NCI-H128 (cell line): ENCODE measurements around the gene EPHA4.

Experiments used
- DNase-seq: peaks from one replicate; lab custom pipeline; 2025; ENCODE audit not compliant: unreplicated experiment; lab: John Stamatoyannopoulos, UW

The EPHA4 gene

DNA sequence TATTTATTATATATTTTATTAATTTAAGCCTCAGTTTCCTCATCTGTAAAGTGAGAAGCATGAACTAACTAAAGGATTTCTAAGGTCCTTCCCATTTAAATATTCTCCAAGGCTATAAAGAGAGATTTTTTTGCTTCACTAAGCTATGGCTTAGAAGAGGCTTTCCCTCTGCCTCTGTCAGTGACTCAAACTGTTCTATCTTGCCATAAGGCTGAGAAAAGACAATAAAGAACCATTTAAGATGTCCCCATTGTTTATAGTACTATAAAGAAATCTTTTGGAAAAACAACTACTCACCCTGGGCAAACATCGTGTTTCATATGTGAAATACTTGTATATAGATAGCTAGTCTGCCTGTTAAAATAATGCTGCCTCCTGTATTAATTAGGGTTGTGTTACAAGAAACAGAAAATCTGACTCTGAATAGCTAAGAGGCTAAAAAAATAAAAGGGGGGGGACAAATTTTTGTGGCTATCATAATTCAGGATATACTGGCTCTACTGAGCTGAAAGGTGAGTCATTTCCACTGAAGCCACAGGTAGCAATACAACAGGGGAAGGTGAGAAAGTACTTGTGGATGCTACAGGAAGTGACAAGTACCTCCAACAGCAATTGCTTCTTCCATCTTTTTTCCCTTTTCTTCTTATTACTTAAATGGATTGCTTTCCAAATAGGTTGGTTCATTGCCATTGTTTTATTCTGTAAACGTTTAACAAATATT lies 25.4 kb downstream of the EPHA4 start:
- no peak for DNase-seq

DNA sequence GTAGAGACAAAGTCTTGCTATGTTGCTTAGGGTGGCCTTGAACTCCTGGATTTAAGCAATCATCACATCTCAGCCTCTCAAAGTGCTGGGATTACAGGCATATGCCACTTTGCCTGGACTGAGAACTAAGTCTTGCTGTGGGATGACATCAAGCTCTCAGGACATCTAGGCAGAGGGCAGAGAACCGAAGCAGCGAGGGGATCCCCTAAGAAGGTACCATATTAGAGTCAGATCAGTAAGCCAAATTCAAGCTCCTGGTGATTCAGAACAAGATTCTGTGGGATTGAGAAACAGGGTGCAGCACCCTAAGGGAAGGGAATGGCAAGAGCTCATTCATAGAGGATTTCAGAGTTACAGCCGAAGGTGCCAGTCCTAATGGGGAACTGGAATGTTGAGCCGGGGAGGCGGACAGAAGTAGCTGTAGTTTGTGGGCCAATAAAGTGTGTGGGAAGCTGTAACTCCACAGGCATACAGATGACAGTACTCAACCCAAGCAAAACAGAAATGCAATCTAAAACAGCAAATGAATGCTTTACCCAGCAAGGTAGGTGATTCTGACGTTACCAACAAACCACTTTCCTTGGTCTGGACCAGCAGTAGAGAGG lies 30.9 kb downstream of the EPHA4 start:
- DNase-seq, result no peak

DNA sequence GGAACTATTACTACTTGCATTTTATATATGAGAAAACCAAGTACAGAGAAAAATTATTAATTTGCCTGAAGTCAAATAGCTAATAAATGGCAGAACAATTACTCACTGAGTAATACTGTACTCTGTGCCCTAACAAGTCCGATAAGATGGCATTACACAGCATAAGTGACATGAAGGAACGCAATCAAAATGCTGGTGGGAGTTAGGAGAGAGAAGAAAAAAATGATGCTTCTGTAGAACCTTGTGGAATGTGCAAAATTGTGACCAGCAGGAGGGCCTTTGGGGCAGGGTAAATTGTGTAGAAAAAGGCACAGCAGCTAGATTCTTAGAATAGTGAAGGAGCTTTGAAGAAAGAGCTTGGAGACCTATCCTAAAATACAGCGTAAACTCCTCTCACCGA lies 32.9 kb downstream of the EPHA4 start:
- no peak for DNase-seq

DNA sequence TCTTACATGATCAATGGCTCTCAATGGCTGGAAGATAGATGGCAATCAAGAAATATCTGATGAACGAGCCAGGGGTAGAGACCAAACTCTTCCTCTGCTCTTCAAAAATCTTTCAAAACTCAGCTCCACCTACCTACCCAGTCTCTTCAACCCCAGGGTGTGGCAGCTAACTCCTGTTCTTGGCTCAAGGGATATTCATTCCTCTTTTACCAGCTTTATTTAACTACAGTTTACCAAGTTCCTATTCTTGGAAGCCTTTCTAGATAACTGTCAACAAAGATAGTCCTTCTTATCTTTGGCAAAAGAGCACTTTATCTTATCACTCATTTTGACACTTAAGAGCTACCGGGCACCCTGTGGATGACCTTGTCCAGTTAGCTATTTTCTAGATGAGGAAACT lies 36.3 kb downstream of the EPHA4 start:
- DNase-seq, result no peak

DNA sequence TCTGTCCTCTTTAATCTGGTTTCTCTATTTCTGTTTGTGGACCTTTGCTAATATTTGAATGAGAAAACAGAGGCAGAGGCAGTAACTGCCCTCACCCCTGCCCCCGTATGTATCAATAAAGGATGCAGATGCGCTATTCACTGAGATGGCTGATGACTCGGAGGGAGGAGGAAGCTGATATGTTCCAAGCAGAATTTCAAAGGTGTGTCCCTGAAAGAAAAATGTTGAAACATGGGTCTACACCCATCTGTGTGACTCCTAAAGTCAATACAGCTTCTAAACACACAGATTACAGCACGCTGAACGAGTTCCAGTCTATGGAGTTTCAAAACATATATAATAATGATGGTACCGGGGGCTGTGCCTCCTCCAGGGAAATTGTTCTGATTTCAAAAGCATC lies 38.8 kb downstream of the EPHA4 start:
- no peak for DNase-seq

DNA sequence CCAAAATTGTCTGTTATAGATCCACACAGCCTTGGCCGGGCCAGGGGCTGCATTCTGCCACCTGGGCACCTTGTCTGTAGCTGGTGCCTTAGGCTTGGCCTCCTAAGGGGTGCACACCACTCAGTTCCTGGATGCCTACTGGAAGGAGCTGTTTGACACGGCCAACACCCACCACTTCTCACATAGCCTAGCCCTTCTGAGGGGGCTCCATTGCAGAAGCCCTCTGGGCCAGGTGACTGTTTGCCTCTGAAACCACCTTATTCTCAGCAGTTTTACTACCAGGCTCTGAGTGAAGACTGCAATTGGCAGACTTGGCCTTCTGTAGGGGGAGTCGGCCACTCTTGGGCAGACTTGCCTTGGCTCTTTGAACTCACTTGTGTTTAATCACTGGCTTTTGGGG lies 39.5 kb downstream of the EPHA4 start:
- no peak for DNase-seq

DNA sequence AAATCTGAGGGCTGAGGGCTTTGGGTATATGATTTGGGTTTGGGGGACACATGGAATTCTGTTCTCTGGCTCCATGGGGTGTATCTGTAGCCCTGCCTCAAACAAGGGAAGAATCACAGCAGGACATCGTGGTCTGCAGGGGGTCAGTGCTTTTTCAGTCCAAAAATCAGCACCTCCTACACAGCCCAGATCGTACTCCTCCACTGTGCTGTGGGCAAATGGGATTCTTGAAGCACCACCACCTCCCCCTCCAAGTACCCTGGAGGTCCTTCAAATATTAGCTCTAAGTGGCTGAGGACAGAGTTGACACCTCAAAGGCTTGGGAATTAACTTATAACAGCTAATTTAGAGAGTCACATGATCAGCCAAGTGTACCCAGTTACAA lies 41.5 kb downstream of the EPHA4 start:
- DNase-seq, result no peak

DNA sequence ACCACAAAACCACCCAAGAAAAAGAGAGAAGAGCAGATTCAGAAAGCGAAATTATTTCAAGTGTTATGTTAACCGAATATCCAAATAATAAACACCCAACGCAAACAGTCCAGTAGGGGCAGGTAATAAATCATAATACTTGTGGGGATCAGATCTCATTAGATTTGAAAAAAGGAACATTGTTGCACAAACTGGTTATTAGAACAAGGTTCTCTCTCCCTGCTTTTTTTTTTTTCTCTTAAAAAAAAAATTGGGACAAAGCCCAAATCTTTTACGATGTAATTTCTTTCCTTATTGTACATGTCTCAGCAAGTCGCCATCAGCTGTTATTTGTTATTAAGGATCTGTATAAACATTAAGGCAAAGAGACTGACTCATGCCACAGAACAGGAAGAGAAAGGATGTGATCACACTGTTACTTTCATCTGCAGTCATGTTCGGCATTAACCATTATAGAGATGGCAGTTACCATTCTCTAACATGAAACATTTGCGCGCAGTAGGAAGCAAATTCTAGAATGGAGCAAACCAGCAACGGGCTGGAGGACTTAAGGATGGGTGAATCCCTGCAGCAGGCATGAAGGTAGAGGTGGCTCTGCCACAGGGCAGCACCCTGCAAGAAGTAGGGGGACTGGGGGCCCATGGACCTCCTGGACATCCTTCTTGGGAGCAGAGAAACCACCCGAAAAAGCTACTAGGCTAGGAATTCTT lies 42.0 kb downstream of the EPHA4 start:
- DNase-seq, result no peak

DNA sequence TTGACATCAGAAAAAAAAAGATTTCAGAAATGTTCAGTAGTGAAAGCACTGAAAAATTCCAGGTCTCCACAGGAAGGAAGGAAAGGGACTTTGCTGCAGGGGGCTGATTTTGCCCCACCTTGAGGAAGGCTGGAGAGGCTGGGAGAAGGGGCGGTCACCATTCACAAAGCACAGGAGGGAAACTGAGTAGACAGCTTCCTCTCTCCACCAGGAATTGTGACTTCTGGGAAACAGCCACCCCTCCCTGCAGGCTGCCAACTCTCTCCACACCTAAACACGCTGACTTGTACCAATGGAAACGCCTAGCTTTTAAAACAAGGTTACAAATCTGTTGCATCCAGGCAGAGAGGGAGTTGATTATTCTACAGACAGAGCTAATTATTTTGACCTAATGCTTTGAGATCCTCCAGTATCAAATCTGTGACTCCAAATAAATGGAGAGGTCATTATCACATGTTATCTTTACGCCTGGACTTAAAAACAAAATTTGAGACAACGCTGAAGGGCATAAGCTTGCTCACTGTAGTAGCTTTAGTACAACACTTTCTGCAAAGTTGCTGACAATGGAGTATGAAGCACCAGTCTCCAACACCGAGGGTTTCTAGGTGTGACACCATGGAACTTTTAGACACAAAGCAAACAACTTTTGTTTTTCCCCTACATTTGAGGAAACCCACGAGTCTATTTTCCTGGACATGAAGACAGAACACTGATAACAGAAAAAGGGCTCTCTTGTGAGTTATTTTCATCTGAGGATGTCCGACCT lies 42.7 kb downstream of the EPHA4 start:
- no peak for DNase-seq

DNA sequence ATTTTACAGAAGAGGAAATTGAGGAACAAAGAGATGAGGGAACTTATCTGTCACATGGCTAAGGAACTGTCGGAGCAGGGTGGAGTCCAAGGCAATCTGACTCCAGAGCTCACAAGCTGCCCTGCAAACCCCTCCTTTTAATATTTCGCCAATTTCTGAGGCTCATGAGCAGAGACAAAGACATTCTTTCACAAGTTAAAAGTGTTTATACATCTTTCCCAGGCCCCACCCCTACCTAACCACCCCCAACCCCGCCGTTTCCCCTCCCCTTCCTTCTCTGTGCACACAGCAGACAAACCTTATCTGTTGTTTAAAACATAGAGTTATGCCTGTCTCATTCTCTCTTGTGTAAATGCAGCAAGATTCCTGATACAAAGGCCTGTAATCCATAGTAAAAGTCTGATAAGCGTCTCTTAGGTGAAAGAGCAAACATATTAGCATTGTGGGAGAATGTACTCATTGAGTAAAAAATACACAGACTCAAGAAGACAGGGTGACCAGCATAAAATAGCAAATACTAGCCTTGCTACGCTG lies 44.3 kb downstream of the EPHA4 start:
- DNase-seq, result no peak

DNA sequence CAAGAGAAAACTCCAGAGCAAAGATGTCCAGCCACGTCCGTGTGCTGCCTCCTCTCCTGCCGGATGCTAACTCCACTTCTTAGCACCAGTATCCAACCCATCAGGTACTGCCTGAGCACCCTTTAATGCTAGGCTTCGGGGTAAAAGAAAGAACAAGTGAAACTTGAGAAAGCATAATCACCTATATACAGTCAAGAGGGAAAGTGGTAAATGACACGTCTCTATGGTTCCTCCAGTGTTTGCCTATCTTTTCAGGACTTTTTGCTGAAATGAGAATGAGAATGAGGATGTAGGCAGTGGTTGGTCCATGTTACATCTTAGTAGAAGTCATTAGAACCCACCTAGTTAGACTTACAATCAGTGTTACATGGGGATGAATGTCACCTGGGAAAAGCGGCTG lies 47.9 kb downstream of the EPHA4 start:
- no peak for DNase-seq

DNA sequence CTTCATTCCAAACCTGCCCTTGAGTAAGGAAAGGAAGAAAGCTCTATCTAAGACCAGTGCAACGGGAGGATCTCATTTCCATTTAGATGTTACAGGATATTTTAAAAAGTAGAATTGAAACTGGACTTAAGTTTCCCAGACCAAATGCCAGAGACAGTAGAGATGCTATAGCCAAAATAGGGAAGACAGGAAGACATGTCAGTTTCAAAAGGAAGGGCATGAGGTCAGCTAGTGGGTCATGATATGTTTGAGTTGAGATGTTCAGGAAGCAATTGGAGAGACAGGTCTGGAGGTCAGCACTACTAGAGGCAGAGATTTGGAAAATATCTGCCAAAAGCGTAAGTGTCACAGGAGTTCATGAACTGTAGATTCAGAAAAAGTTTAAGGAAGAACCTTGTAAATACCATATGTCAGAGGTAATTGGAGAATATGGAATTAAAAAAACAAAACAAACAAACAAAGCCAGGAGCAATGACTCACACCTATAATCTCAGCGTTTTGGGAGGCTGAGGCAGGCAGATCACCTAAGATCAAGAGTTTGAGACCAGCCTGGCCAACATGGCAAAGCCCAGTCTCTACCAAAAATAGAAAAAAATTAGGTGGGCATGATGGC lies 50.8 kb downstream of the EPHA4 start:
- DNase-seq, result no peak

DNA sequence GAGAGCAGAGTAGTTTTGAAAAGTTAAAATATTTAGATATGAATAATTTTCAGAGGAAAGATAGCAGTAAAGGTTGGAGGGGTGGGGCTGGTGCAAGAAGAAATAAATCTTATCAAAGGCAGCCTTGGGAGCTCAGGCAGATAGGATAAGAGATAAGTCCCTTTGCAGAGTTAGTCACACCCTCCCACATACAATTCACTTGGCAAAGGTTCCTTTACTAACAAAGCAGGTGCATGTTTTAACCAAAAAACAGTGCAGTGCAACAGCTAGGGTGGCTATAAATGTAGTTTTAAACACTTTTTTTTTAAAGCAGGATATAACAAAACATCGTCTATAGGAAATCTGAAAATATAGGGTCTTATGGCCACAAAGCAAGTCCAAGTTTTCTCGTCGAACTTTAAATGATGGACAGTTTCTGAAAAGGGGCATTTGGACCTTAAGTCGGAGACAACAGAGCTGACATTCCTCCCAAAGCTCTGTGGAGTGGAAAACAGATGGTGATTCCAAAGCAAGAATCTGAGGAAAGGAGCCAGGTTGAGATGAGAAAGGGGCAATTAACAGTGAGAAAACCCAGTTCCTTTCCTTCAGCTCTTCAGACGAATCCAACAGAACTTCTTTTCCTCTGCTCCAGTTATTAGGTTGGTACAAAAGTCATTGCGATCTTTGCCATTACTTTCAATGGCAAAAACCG lies 53.0 kb downstream of the EPHA4 start:
- no peak for DNase-seq

DNA sequence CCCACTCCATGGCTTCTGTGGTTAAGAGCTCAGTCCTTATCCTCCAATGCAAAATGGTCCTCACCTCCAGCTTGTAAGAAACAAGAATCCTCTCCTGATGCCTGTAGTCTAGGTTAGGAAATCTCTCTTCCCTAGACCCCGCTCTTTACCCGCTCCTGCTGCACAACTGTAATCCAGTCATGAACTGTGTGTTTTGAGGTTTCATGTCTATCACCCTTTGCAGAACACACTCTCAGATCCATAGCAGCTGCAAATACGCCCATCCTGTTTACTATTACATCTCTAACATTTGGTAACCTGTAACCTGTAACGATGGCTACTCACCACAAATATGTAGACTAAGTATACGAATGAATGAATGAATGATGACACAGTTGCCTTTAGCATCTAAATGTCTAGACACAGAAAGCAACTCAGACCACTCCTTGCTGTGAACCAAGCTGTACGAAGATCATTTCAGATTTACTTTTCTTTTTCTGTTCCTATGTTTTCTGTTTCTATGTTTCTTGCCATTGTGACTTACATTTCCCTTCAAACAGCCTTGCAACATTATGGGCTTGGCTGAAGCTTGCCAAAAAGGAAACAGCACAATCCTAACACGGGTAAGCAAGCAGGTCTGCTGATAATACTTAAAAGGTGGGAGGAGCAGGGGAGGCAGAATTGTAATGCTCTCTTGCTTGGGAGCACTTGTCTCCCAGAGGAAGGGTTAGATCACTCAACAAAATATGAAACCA lies 53.7 kb downstream of the EPHA4 start:
- DNase-seq, result no peak

DNA sequence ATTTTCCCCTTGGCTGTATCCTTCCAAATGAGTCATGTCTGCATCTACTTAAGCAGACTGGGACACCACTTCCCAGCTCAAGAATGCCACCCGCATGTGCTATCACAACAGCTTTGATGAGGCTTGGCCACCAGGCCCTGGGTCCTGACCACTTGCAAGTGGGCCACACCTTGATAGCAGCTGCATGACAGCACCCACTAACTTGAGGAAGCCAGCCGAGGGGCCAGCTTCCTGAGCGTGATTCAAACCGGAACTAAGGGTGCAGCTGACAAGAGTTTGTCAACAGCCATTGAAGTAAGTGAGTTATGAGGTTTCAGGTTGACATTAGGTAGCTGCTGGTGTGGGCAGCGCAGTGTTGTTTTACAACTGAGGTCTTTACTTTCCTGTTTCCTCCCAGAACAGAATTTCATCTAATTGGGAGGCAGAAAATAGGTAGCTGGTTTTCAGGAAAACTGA lies 54.4 kb downstream of the EPHA4 start:
- no peak for DNase-seq

DNA sequence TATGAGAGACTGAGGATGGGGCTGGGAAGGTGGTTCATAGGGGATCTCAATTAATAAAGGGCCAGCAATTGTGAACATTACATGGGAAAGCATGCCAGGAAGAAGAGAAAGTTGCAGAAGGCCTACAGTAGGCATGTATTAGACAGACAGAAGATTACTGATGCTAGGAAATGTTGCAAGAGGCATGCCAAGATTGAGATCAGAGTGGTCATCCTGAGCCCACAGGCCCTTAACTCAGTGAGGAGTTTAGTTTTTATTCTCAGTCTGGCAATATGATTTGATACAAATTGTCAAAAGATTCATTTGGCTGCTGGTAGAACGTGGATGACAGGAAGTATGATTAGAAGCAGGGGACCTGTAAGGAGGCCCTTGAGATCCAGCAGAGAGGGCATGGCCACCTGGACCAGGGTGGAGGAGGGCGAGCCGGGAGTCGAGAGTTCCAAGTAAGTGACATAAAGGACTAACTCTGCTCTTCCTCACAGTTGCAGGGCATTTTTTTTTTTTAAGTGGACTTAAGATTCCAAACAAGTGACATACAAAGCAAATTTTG lies 54.9 kb downstream of the EPHA4 start:
- DNase-seq, result no peak

DNA sequence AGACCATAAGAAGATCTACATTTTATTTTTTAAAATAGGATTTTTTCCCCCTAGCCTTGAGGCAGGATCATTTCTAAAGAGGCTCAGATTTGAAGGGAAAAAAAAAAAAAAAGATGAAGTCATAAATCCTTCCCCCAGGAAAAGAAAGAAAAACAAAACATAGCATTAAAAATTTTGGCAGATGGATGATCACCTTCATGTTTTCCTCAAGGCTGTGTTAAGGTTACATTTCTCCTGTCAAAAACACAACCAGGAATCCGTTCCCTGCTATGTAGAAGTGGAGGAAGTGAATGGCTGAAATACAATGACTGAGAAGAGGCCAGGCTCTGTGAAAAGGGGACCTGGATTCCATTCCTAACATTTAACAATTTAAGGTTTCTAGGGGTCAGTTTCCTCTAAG lies 56.2 kb downstream of the EPHA4 start:
- DNase-seq, result no peak

DNA sequence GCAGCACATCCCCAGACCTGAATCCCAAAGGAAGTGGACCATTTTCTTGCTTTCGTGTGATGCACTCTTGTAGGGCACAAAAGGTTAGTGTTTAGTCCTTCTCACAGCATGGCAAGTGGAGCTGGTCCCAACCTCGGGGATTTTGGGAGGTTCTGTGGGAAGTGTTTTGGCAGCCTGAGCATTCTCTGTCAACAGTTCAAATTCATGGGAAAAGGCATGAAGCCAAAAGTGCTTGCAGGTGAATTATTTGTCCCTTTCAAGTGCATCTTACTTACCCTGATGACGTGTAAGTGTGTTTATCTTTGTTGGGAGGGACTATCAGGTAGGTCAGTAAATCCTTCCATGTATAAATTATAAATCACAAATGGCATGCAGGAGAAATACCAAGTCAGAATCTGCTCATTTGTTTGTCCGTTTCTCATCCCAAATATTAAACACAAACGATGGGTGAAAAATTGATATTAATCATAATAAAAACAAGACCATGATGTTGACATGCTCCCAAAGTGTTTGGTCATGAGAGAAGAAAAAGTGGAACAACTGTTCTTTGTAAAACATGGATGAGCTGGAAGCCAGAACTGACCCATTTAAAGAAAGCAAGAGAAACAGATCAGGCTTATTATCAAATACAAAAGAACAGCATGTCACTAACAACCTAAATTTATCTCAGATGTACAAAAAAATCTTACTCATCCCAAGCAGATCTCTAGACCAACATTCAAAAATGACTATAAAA lies 57.6 kb downstream of the EPHA4 start:
- peak; percentile 1 for DNase-seq

DNA sequence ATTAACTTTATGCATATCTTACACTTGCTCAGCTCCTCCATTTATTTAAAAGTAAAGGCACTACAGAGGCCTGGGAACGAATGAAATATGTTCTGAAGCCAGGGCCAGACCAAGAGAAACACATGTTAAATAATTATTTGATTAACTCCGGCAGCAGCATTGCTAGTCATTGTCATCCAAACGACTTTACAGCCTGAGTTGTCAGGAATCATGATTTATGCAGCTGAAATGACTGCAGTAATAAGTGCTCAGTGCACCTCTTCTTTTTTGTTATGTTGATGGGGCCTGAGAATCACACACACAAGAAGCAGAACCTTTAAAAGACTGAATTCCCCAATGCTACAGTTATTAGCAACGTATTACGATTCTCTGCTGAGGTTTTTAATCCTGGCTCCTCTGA lies 58.9 kb downstream of the EPHA4 start:
- DNase-seq, result no peak
